Stimulated activated CD8-positive, alpha-beta memory T cell treated with anti-CD3 and anti-CD28 coated beads, Interleukin-4, amount 100 ng/mL, for 48 hours (primary cell): ENCODE measurements around the gene WDR54.
"Not testable (repeated sequence)": the region's sequence is repeated elsewhere in the genome, so short reads cannot be mapped to it uniquely, and the experiment has no call there.

Source experiments
- DNase-seq: peaks from one replicate; pipeline ENCODE4 v3.0.0-alpha.2; 2020

The WDR54 gene

GRCh38 chr2:74458132-74458937 is 36.8 kb downstream of the WDR54 start, which contains the start of gene WBP1:
TSS of gene WBP1 (plus strand) at chr2:74458438. CDS start at chr2:74458603, 165 bp downstream.
- peak; percentile 98 for DNase-seq

GRCh38 chr2:74458938-74459363 is 37.4 kb downstream of the WDR54 start:
- no peak for DNase-seq

- not testable (repeated sequence) for DNase-seq
Measured at GRCh38 chr2:74459503-74460118, 38.1 kb downstream of the WDR54 start.

GRCh38 chr2:74460187-74460586 is 38.7 kb downstream of the WDR54 start:
- DNase-seq, result not testable (repeated sequence)

GRCh38 chr2:74461187-74462053 is 39.9 kb downstream of the WDR54 start:
- DNase-seq, result no peak

GRCh38 chr2:74462054-74462785 is 40.7 kb downstream of the WDR54 start:
- no peak for DNase-seq

GRCh38 chr2:74462786-74463105 is 41.2 kb downstream of the WDR54 start:
- no peak for DNase-seq

- DNase-seq, result no peak
Measured at GRCh38 chr2:74464406-74464805, 42.9 kb downstream of the WDR54 start.

GRCh38 chr2:74470742-74471141 is 49.2 kb downstream of the WDR54 start:
- not testable (repeated sequence) for DNase-seq

GRCh38 chr2:74471332-74472065 is 50.0 kb downstream of the WDR54 start:
- DNase-seq, result no peak

GRCh38 chr2:74472086-74472944 is 50.8 kb downstream of the WDR54 start, which contains the start of gene MRPL53:
TSS of gene MRPL53 (minus strand) at chr2:74472680. CDS start at chr2:74472660, 20 bp downstream.
- peak; percentile 97 for DNase-seq

GRCh38 chr2:74472945-74473258 is 51.4 kb downstream of the WDR54 start:
- no peak for DNase-seq

GRCh38 chr2:74474481-74474880 is 53.0 kb downstream of the WDR54 start:
- DNase-seq, result no peak

GRCh38 chr2:74474899-74475298 is 53.4 kb downstream of the WDR54 start:
- no peak for DNase-seq
